Neural crest cell (in vitro differentiated cells): Measurements from ENCODE around the gene RPH3AL. TPM values are rescaled to one million over a fixed set of nuclear protein-coding genes. Genes with fewer than 3 reads are reported as not detected.
"Not testable (repeated sequence)": the region's sequence is repeated elsewhere in the genome, so short reads cannot be mapped to it uniquely, and the experiment has no call there.

Experiments
- DNase-seq: peaks from one replicate; pipeline ENCODE4 v3.0.0; 2021; ENCODE audit warnings: low read depth, mixed read lengths, low spot score
- H3K27ac Mint-ChIP-seq: one replicate; pipeline ENCODE4 v1.8.0; 2021; ENCODE audit warnings: mild to moderate bottlenecking, mixed read lengths; ENCODE audit not compliant: unreplicated experiment
- H3K27me3 Mint-ChIP-seq: 2 replicates; pipeline ENCODE4 v1.8.0; 2021; ENCODE audit warnings: low read depth, mild to moderate bottlenecking, mixed read lengths
- H3K36me3 Mint-ChIP-seq: 2 replicates; pipeline ENCODE4 v1.8.0; 2021; ENCODE audit warnings: low read depth, mild to moderate bottlenecking, mixed read lengths
- H3K4me1 Mint-ChIP-seq: 2 replicates; pipeline ENCODE4 v1.8.0; 2021; ENCODE audit warnings: mixed read lengths
- H3K4me3 Mint-ChIP-seq: one replicate; pipeline ENCODE4 v1.8.0; 2021; ENCODE audit warnings: mild to moderate bottlenecking, mixed read lengths
- H3K9me3 Mint-ChIP-seq: 2 replicates; pipeline ENCODE4 v1.8.0; 2021; ENCODE audit warnings: mixed read lengths
- total RNA-seq: library from RNA; stranded (reverse); gene quantifications from 2 replicates; pipeline ENCODE4 v1.2.1, GENCODE V29; 2021
- TF ChIP-seq, protein P1 (sequence below): fragments of 200-600 bp; sonication (generic); conservative IDR thresholded peaks from 2 replicates; pipeline ENCODE4 v1.5.0; 2021; ENCODE audit warnings: antibody characterized with exemption, mild to moderate bottlenecking

Gene RPH3AL
- total RNA-seq, 1 donor from 2014 or later = 1.9 TPM

DNA sequence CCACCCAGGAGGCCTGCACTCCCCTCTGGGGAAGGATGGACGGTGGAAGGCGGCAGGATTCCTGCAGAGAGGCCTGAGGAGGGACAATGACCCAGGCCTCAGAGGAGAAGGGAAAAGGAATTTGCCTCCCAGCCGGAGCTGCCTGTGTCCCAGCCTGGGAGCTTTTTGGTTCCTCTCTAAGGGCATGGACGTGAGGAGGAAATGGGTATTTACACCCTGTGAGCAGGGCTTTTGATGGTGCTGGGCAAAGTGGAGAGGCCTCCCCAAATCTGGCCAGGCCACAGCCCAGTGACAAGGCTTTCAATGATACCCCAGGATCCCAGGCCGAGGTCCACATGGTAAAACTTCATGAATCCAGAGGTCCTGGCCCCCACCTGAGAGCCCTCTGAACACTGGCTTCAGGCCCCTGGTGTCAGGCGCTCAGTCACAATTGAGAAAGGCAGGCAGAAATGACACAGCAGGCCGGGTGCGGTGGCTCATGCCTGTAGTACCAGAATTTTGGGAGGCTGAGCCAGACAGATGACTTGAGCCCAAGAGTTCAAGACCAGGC, 115.1 kb downstream of the RPH3AL start:
- Mint-ChIP-seq H3K27ac (no peak overlapping the region), H3K9me3 (no peaks in the 10 kb centered on the region), H3K36me3 (no peaks in the 10 kb centered on the region), H3K4me1 (no peaks in the 10 kb centered on the region), H3K27me3 (no peaks in the 10 kb centered on the region), H3K4me3 (no peak overlapping the region)
- TF ChIP-seq, protein P1, sequence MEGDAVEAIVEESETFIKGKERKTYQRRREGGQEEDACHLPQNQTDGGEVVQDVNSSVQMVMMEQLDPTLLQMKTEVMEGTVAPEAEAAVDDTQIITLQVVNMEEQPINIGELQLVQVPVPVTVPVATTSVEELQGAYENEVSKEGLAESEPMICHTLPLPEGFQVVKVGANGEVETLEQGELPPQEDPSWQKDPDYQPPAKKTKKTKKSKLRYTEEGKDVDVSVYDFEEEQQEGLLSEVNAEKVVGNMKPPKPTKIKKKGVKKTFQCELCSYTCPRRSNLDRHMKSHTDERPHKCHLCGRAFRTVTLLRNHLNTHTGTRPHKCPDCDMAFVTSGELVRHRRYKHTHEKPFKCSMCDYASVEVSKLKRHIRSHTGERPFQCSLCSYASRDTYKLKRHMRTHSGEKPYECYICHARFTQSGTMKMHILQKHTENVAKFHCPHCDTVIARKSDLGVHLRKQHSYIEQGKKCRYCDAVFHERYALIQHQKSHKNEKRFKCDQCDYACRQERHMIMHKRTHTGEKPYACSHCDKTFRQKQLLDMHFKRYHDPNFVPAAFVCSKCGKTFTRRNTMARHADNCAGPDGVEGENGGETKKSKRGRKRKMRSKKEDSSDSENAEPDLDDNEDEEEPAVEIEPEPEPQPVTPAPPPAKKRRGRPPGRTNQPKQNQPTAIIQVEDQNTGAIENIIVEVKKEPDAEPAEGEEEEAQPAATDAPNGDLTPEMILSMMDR = no peak
- no peak for DNase-seq

- Mint-ChIP-seq H3K4me1 (no peaks in the 10 kb centered on the region), H3K4me3 (no peak overlapping the region), H3K27me3 (no peaks in the 10 kb centered on the region), H3K27ac (no peak overlapping the region), H3K9me3 (no peaks in the 10 kb centered on the region), H3K36me3 (no peaks in the 10 kb centered on the region)
- TF ChIP-seq, protein P1 = no peak
- no peak for DNase-seq
Measured at GRCh38 chr17:236641-237405, 115.8 kb downstream of the RPH3AL start.

DNA sequence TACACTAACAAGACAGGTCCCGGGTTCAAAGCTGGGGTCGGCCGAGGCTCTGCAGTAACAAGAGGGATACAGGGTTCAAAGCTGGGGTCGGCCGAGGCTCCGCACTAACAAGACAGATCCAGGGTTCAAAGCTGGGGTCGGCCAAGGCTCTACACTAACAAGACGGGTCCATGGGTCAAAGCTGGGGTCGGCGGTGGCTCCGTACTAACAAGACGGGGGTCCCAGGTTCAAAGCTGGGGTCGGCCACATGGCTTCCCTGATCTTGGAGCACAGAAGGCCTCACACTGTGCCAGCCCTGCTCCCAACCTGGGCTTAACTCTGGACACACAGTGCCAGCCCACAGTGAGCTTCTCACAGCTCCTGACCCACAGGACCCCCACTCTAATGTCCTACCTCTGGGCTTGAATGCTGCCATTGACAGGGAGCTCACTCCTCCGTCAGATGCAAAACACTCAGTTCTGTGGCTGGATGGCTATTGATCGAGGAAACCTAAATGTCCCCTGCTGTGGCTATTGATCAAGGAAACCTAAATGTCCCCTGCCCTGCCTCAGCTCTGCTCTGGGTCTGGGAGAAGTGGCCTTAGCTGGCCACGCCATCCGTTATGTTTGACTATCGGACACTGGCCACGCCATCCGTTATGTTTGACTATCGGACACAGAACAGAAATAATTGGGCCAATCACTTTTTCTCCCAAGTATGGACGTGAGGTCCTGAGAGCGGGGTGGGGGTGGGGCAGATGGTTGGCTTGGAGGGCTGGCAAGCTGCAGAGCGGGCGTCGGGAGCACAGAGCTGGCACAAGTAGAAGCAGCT, 116.6 kb downstream of the RPH3AL start:
- H3K27me3 Mint-ChIP-seq = no peaks in the 10 kb centered on the region
- no peak for DNase-seq
- no peaks in the 10 kb centered on the region for H3K36me3 Mint-ChIP-seq
- H3K4me1 Mint-ChIP-seq = no peaks in the 10 kb centered on the region
- no peak overlapping the region for H3K27ac Mint-ChIP-seq
- H3K4me3 Mint-ChIP-seq = no peak overlapping the region
- TF ChIP-seq, protein P1 = no peak
- no peaks in the 10 kb centered on the region for H3K9me3 Mint-ChIP-seq

DNA sequence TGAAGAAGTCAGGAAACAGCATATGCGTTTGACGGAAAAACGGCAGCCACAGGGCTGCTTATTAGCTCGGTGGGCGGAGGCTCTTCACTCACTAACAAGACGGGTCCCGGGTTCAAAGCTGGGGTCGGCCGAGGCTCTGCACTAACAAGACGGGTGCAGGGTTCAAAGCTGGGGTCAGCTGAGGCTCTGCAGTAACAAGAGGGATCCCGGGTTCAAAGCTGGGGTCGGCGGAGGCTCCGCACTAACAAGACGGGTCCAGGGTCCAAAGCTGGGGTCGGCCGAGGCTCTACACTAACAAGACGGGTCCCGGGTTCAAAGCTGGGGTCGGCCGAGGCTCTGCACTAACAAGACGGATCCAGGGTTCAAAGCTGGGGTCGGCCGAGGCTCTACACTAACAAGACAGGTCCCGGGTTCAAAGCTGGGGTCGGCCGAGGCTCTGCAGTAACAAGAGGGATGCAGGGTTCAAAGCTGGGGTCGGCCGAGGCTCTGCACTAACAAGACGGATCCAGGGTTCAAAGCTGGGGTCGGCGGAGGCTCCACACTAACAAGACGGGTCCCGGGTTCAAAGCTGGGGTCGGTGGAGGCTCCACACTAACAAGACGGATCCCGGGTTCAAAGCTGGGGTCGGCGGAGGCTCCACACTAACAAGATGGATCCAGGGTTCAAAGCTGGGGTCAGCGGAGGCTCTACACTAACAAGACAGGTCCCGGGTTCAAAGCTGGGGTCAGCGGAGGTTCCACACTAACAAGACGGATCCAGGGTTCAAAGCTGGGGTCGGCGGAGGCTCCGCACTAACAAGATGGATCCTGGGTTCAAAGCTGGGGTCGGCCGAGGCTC, 117.4 kb downstream of the RPH3AL start:
- not testable (repeated sequence) for H3K27me3 Mint-ChIP-seq, H3K36me3 Mint-ChIP-seq, H3K9me3 Mint-ChIP-seq, H3K27ac Mint-ChIP-seq, DNase-seq, H3K4me3 Mint-ChIP-seq, H3K4me1 Mint-ChIP-seq

DNA sequence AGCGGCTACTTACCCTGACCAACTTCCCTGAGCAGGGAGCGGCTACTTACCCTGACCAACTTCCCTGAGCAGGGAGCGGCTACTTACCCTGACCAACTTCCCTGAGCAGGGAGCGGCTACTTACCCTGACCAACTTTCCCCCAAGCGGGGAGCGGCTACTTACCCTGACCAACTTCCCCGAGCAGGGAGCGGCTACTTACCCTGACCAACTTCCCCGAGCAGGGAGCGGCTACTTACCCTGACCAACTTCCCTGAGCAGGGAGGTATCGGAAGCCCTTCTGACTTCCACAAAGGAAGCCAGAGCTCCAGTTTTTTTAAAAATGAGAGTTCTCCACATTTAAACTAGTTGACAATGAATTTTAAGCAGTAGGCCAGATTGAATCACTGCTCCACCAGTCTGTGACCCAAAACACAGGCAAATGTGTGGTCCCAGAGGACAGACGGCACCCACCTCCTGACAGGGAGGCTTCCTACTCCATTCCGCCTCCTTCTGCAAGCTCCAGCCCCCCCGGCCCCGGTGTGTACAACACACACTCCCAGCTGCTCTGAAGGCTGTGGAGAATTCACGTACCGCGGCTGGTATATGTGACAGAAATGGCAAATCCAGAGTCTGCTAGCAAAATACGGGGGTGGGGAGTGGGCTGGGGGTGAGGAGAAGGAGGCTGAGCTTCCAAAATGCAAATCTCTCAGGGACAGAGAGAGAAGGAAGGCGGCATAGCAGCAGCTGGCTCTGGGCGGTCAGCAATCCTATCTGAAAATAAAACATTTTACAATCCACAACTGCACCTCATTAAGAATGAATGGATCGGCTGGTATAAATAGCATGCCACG, 118.2 kb downstream of the RPH3AL start:
- not testable (repeated sequence) for H3K36me3 Mint-ChIP-seq, H3K4me3 Mint-ChIP-seq, H3K27ac Mint-ChIP-seq, H3K27me3 Mint-ChIP-seq, DNase-seq, H3K9me3 Mint-ChIP-seq, H3K4me1 Mint-ChIP-seq
